Panc1 (cell line): Measurements from ENCODE around the gene HOXA9. TPM values are rescaled to one million over a fixed set of nuclear protein-coding genes. Genes with fewer than 3 reads are reported as not detected.

ENCODE experiments used
- ATAC-seq: fragments of 200-7000 bp; cut with Tn5 transposase; 2 replicates; pipeline ENCODE4 v1.9.1; 2020; ENCODE audit warnings: mild to moderate bottlenecking, moderate library complexity
- BruUV-seq: library from RNA; stranded (reverse); fragments of 400-500 nt; replicated peaks from 2 replicates; lab custom pipeline; 2021; lab: Mats Ljungman, UMichigan
- CTCF ChIA-PET: fragments of 300-600 bp; sonication (Branson Sonifier 250); formaldehyde crosslinking; loops from one replicate; lab custom pipeline; 2022; ENCODE audit warnings: antibody characterized with exemption; lab: Charles Lee
- POLR2A ChIA-PET: fragments of 300-600 bp; sonication (Branson Sonifier 250); formaldehyde crosslinking; loops from one replicate; lab custom pipeline; 2022; ENCODE audit warnings: antibody characterized with exemption; lab: Charles Lee
- DNase-seq: peaks from one replicate; pipeline ENCODE4 v3.0.0-alpha.2; 2010; ENCODE audit warnings: low read depth, low spot score
- H3K27ac ChIP-seq: 2 replicates; pipeline ENCODE4 v1.5.1; 2011; ENCODE audit warnings: mild to moderate bottlenecking, low read length, inconsistent platforms
- H3K27me3 ChIP-seq: fragments of 200-500 bp; sonication (Bioruptor generic); 2 replicates; pipeline ENCODE4 v1.6.0; 2014; ENCODE audit warnings: low read length, inconsistent platforms; ENCODE audit not compliant: control insufficient read depth, insufficient read depth
- H3K36me3 ChIP-seq: fragments of 200-500 bp; sonication (Bioruptor generic); 2 replicates; pipeline ENCODE4 v1.5.1; 2014; ENCODE audit warnings: inconsistent platforms, mild to moderate bottlenecking, low read length, moderate library complexity; ENCODE audit not compliant: control insufficient read depth, insufficient read depth
- H3K4me1 ChIP-seq: 2 replicates; pipeline ENCODE4 v1.5.1; 2011; ENCODE audit warnings: inconsistent platforms, mild to moderate bottlenecking, low read length, moderate library complexity; ENCODE audit not compliant: control insufficient read depth, insufficient read depth
- H3K4me3 ChIP-seq, 2 experiments: 2 replicates each; pipeline ENCODE4 v1.5.1; 2011 to 2012; ENCODE audit warnings: low read depth in 2 of 2, low read length in 2 of 2, mild to moderate bottlenecking in 2 of 2, inconsistent platforms in 1 of 2, moderate library complexity in 1 of 2
- H3K9me3 ChIP-seq: fragments of 200-500 bp; sonication (Bioruptor generic); 2 replicates; pipeline ENCODE4 v1.5.1; 2014; ENCODE audit warnings: low read depth, mild to moderate bottlenecking, inconsistent platforms, low read length, moderate library complexity; ENCODE audit not compliant: control insufficient read depth, insufficient read depth
- POLR2AphosphoS5 ChIP-seq: IDR thresholded peaks from 2 replicates; pipeline ENCODE4 v1.6.1; 2012; ENCODE audit warnings: mild to moderate bottlenecking, low read depth, low read length, moderate library complexity
- REST ChIP-seq, 2 experiments: IDR thresholded peaks; 2 replicates each; pipeline ENCODE4 v1.6.1; 2011 to 2012; ENCODE audit warnings: low read depth in 2 of 2, control low read depth in 1 of 2, low read length in 1 of 2, mild to moderate bottlenecking in 1 of 2, moderate library complexity in 1 of 2; ENCODE audit not compliant: insufficient read depth in 1 of 2
- SIN3A ChIP-seq: IDR thresholded peaks from 2 replicates; pipeline ENCODE4 v1.6.1; 2012; ENCODE audit warnings: low read depth, mild to moderate bottlenecking, low read length, moderate library complexity, borderline replicate concordance; ENCODE audit not compliant: insufficient read depth
- TCF7L2 ChIP-seq: IDR thresholded peaks from 2 replicates; pipeline ENCODE4 v1.6.1; 2011; ENCODE audit warnings: mild to moderate bottlenecking, low read depth, low read length, inconsistent platforms
- in situ Hi-C: cut with HindIII; loops from 2 replicates; pipeline ENCODE4 v1.10.0; 2016; ENCODE audit warnings: low sequenced_read_pairs, low pct_unique_long_range_greater_than_20kb
- intact Hi-C: fragments of 100-400 bp; cut with micrococcal nuclease; formaldehyde crosslinking; loops from one replicate; pipeline ENCODE4 v1.10.0; 2022; ENCODE audit not compliant: unreplicated experiment
- total RNA-seq: library from RNA; stranded (reverse); gene quantifications from one replicate; pipeline ENCODE4 v1.2.1, GENCODE V29; 2021; ENCODE audit not compliant: unreplicated experiment
- TF ChIP-seq, protein P1 (sequence below): fragments of 450-650 bp; IDR thresholded peaks from 2 replicates; pipeline ENCODE4 v1.5.1; 2017; ENCODE audit warnings: mild to moderate bottlenecking

The HOXA9 gene
- total RNA-seq, 1 experiment from 2014 or later: not detected

- CTCF ChIA-PET: interaction anchor here (0.6 to 3.4 kb wide), 2 partner anchors 9 to 27 kb away, joined by 6 to 24 read pairs; no protein-coding TSS in a partner anchor
- in situ Hi-C loops (no loop called here), intact Hi-C loops (no loop called here)
- Histone ChIP-seq H3K4me3 (no peak within 1 kb of the TSS), H3K9me3 (no peaks in the 10 kb centered on the region), H3K27me3 (no peaks in the 10 kb centered on the region), H3K36me3 (no peaks in the 10 kb centered on the region; the same call in 1 of the 2 replicates), H3K27ac (peak within 1 kb of the TSS; percentile 89), H3K4me1 (peaks cover 20% of the 10 kb centered on the region)
- POLR2A ChIA-PET: no interaction called here
- no TSS peak for BruUV-seq
- DNase-seq (no peak), ATAC-seq (no peak)
- no peak for TF ChIP-seq POLR2AphosphoS5
Observed at GRCh38 chr7:27151931-27152815, 13.2 kb downstream of the HOXA9 start, which contains the start of gene HOXA3. HOXA3 (minus strand) TSS chr7:27152583; CDS start chr7:27110640, 41,943 bp downstream.

- TF ChIP-seq SIN3A (no peak), REST (IDR thresholded peaks at IDR 0.05; ENCODE audit: insufficient read depth in 1 of 2, low read depth in 2 of 2, low read length in 1 of 2) (no peak), TCF7L2 (no peak), POLR2AphosphoS5 (no peak)
- TF ChIP-seq, protein P1, sequence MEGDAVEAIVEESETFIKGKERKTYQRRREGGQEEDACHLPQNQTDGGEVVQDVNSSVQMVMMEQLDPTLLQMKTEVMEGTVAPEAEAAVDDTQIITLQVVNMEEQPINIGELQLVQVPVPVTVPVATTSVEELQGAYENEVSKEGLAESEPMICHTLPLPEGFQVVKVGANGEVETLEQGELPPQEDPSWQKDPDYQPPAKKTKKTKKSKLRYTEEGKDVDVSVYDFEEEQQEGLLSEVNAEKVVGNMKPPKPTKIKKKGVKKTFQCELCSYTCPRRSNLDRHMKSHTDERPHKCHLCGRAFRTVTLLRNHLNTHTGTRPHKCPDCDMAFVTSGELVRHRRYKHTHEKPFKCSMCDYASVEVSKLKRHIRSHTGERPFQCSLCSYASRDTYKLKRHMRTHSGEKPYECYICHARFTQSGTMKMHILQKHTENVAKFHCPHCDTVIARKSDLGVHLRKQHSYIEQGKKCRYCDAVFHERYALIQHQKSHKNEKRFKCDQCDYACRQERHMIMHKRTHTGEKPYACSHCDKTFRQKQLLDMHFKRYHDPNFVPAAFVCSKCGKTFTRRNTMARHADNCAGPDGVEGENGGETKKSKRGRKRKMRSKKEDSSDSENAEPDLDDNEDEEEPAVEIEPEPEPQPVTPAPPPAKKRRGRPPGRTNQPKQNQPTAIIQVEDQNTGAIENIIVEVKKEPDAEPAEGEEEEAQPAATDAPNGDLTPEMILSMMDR: no peak
- no TSS peak for BruUV-seq
- intact Hi-C loops: no loop called here
- no peak for DNase-seq
- Histone ChIP-seq H3K27ac (peak overlapping the region; percentile 89), H3K9me3 (no peaks in the 10 kb centered on the region), H3K36me3 (no peaks in the 10 kb centered on the region; the same call in 1 of the 2 replicates), H3K4me1 (peaks cover 20% of the 10 kb centered on the region), H3K4me3 (peak overlapping the region; percentile 57 to 83), H3K27me3 (no peaks in the 10 kb centered on the region)
- ChIA-PET POLR2A (no interaction called here), CTCF (interaction anchor here (0.7 to 3.4 kb wide), 4 partner anchors 10 to 627 kb away, joined by 3 to 24 read pairs (median 4); no protein-coding TSS in a partner anchor)
- no peak for ATAC-seq
- in situ Hi-C loops: no loop called here
Observed at GRCh38 chr7:27151341-27151930, 13.9 kb downstream of the HOXA9 start.
